Ecto neural progenitor cell (in vitro differentiated cells): ENCODE measurements around the gene RMP24.
"Not testable (repeated sequence)": the region's sequence is repeated elsewhere in the genome, so short reads cannot be mapped to it uniquely, and the experiment has no call there.

Experiments used
- DNase-seq: peaks from one replicate; pipeline ENCODE4 v3.0.0-alpha.2; 2018; ENCODE audit warnings: low spot score

Gene RMP24

GRCh38 chr18:35972197-35973000 is at the start of gene RMP24:
TSS of gene RMP24 (plus strand) at chr18:35972679.
- DNase-seq: peak; percentile 97

DNA sequence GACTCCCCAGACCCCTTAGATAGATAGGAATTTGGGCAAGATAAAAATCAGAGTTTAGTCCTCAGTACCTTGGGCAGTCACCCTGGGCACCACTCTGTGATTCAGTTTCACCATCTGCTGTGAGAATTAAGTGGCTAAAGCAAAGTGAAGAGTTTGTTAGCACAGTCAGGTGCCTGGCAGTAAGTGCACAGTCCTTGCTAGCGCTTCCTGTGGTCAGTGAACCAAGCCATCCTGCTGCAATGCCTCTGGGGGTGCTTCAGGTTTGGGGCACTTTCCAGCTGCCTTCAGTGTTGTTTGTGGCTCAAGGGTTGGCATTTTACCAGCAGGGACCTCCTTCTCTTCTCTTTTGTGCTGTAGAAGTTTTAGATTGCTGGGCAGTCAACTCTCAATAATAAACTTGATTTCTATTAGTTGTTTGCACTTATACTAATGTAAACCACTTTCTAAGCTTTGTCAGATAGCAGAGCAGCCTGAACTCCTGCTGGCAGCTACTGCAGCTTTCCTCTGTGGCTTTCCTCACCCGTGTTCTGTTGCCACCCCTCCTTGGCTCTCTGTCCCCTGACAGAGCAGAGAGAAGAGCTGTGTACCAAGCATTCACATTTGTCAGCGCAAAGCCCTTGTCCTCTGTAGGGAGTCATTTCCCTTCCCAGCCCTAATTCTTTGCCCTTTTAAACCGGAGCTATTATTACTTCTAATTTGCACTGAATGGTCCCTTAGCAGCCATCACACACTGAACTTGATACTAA is 48.4 kb upstream of the RMP24 start:
- DNase-seq: no peak

DNA sequence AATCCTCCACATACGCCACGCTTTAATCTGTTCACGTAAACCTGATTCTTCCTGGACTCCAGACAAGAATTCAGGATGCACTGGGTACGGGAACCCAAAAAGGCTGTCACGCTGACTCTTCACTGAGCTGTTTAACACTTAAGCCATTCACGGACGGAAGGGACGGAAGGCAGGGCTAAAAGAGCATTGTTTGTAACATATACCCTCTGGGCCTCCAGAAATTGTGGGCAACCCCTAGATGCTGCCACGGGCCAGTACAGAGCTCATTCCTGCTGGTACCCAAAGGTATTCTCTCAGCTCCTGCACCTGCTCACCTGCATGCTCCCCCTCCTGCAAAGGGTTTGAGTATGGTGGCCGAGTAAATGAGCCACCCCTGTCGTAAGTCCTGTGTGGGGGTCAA is 45.6 kb upstream of the RMP24 start:
- no peak for DNase-seq

GRCh38 chr18:35927430-35927829 is 45.0 kb upstream of the RMP24 start:
- DNase-seq: no peak

GRCh38 chr18:35933982-35934381 is 38.5 kb upstream of the RMP24 start:
- no peak for DNase-seq

GRCh38 chr18:35934891-35935290 is 37.6 kb upstream of the RMP24 start:
- DNase-seq: no peak

- DNase-seq: no peak
These were observed 36.7 kb upstream of the RMP24 start for GRCh38 chr18:35935805-35936204.

- DNase-seq: no peak
These were observed 35.5 kb upstream of the RMP24 start for GRCh38 chr18:35936951-35937350.

GRCh38 chr18:35938158-35938557 is 34.3 kb upstream of the RMP24 start:
- DNase-seq: no peak

- no peak for DNase-seq
These were observed 33.9 kb upstream of the RMP24 start for GRCh38 chr18:35938562-35938961.

DNA sequence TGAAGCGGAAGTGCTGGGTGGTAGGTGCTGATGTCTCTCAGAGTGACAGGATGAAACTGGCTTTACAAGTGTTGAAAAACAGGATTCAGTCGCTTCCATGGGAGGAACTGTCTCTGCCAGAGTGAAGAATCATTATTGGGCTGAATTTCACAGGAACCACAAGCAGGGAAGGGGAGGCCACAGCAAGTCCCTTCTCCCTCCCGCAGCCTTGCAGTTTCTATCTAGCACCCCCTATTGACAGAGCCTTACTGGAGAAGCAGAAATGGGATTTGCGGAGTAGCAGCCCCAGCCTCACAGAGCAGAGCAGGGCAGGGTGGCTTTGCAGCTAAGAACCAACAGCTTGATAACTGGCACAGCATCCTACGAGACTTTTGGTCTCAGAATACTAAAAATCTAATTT is 33.3 kb upstream of the RMP24 start:
- DNase-seq: peak; percentile 55

DNA sequence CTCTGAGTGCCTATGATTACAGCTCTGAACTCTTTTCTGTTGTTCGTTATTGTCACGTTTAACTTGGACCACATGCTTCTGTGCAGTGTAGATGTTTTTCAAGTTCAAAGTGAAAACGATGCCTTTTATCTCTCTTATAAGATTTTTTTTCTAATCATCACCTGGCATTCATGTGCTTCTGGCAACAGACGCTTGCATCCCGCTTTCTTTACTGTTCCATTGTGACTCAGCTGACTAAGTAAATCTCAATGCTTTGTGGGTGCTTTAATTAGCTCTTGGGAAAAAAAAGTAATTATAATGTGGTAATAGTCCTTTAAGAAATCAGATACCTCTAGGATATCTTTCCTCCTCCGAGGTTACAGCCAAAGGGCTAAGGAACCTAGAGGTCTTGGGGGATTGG is 31.2 kb upstream of the RMP24 start:
- no peak for DNase-seq

GRCh38 chr18:35942133-35942532 is 30.3 kb upstream of the RMP24 start:
- no peak for DNase-seq

- no peak for DNase-seq
These were observed 29.8 kb upstream of the RMP24 start for GRCh38 chr18:35942661-35943060.

GRCh38 chr18:35948080-35948479 is 24.4 kb upstream of the RMP24 start:
- DNase-seq: no peak

DNA sequence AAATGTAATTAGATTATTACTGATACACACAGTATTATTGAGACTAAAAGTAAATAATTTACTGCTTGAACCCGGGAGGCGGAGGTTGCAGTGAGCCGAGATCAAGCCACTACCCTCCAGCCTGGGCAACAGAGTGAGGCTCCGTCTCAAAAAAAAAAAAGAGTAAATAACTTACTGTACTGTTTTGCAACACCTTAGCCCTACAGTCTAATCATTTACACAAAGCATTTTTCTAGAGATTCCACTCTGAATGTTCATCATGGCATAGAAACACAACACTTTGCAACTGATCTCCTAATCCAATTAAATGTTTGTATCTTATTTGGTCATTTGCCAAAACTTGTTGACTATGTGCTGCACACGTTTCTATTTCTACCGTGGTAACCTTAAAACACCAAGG is 23.4 kb upstream of the RMP24 start:
- DNase-seq: no peak

GRCh38 chr18:35949903-35950627 is 22.4 kb upstream of the RMP24 start:
- peak; percentile 81 for DNase-seq

DNA sequence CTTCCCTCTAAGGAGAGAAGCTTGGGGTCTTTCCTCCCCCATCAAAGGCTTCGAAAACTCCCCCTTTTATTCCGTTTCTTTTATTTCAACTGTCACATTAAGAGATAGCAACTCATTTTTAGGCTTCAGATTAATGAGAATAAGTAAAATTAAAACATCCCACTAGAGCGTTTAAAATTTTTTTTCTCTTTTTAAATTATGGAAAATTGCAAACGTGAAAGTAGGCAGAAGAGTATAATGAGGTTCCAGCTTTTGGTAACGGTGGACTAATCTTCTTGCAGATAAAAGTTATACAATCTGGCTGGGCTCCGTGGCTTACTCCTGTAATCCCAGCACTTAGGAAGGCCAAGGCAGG is 21.9 kb upstream of the RMP24 start:
- DNase-seq: no peak

GRCh38 chr18:35953688-35954087 is 18.8 kb upstream of the RMP24 start:
- no peak for DNase-seq

DNA sequence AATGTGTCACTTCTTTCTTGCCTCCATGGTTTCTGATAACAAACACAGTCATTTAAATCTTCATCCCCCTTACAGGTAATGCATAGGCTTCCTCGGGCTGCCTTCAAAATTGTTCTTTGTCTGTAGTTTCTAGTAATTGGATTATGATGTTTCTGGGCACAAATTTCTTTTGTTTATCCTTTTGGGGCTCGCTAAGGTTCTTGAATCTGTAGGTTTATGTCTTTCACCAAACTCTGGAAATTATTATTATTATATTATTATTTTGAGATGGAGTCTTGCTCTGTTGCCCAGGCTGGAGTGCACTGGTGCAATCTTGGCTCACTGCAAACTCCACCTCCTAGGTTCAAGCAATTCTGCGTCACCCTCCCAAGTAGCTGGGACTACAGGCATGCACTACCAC is 16.3 kb upstream of the RMP24 start:
- no peak for DNase-seq

DNA sequence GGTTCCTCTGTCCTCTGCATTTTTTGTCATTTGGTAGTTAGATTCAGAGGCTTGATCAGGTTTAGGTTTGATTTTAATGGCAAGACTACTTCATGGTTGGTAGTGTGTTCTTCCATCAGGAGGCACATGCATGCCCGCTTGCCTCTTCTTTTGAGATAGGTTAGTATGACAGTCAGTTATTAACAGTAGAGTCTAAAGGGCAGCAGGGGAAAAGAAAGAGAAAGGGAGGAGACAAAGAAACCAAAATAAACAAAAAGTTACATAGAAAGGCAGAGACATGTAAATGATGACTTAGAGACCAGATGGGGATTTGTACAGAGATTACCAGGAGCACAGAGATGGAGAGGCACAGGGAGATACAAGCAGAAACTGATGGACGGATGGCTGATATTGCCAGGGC is 10.2 kb upstream of the RMP24 start:
- no peak for DNase-seq

- no peak for DNase-seq
These were observed 8.2 kb upstream of the RMP24 start for GRCh38 chr18:35964319-35964718.

DNA sequence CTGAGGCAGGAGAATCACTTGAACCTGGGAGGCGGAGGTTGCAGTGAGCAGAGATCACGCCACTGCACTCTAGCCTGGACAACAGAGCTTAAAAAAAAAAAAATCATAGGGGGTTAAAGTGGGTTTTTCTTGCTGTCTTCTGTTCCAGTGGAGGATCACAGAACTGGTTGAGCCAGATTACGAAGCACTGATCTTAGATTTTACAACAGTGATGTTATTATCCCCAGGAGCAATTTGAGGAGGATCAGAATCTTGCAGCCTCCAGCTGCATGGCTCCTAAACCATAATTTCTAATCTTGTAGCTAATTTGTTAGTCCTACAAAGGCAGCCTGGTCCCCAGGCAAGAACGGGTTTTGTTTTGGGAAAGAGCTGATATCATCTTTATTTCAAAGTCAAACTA is 4.6 kb upstream of the RMP24 start:
- DNase-seq: not testable (repeated sequence)
